GM18519 (cell line): ENCODE measurements around the gene HOXD4.

Source experiments
- ATAC-seq: cut with Tn5 transposase; IDR thresholded peaks from one replicate; pipeline ENCODE4 v1.9.1; 2021; ENCODE audit warnings: mild to moderate bottlenecking, moderate library complexity; ENCODE audit not compliant: unreplicated experiment, low FRiP score

The HOXD4 gene

GRCh38 chr2:176151442-176152287, at the start of gene HOXD4:
TSS of gene HOXD4 (plus strand) at chr2:176151550. CDS start at chr2:176151634, 84 bp downstream.
- ATAC-seq: no peak

GRCh38 chr2:176101842-176102241, 49.5 kb upstream of the HOXD4 start:
- no peak for ATAC-seq

GRCh38 chr2:176102309-176102866, 49.0 kb upstream of the HOXD4 start:
- ATAC-seq: no peak

- no peak for ATAC-seq
Observed at GRCh38 chr2:176103194-176103593, 48.2 kb upstream of the HOXD4 start.

- ATAC-seq: no peak
Observed at GRCh38 chr2:176103742-176104315, 47.5 kb upstream of the HOXD4 start.

- ATAC-seq: no peak
Observed at GRCh38 chr2:176104316-176105077, 46.9 kb upstream of the HOXD4 start.

GRCh38 chr2:176105078-176105729, 46.1 kb upstream of the HOXD4 start:
- no peak for ATAC-seq

GRCh38 chr2:176105730-176106580, 45.4 kb upstream of the HOXD4 start:
- no peak for ATAC-seq

GRCh38 chr2:176106581-176107539, 44.5 kb upstream of the HOXD4 start, which contains the start of gene HOXD11:
TSS of gene HOXD11 (plus strand) at chr2:176107280. CDS start at chr2:176107356, 76 bp downstream.
- ATAC-seq: no peak

GRCh38 chr2:176107731-176108181, 43.6 kb upstream of the HOXD4 start:
- no peak for ATAC-seq

GRCh38 chr2:176109192-176109901, 42.0 kb upstream of the HOXD4 start:
- ATAC-seq: no peak

GRCh38 chr2:176109946-176110345, 41.4 kb upstream of the HOXD4 start:
- no peak for ATAC-seq

GRCh38 chr2:176110415-176111308, 40.7 kb upstream of the HOXD4 start:
- ATAC-seq: no peak

- no peak for ATAC-seq
Observed at GRCh38 chr2:176111309-176111663, 40.1 kb upstream of the HOXD4 start.

GRCh38 chr2:176111846-176112374, 39.4 kb upstream of the HOXD4 start:
- no peak for ATAC-seq
